Hepatic stellate cell (primary cell): ENCODE measurements around the gene KIF9.
"Not testable (repeated sequence)": the region's sequence is repeated elsewhere in the genome, so short reads cannot be mapped to it uniquely, and the experiment has no call there.

ENCODE experiments used
- DNase-seq: peaks from one replicate; pipeline ENCODE4 v3.0.0; 2011; ENCODE audit warnings: low spot score

The KIF9 gene

GRCh38 chr3:47293822-47294221 lies 11.2 kb upstream of the KIF9 start:
- DNase-seq = no peak

- not testable (repeated sequence) for DNase-seq
These were observed 9.3 kb upstream of the KIF9 start for GRCh38 chr3:47291754-47292420.

- DNase-seq = no peak
These were observed 8.7 kb upstream of the KIF9 start for GRCh38 chr3:47291158-47291753.

- no peak for DNase-seq
These were observed 6.6 kb upstream of the KIF9 start for GRCh38 chr3:47288966-47289910.

GRCh38 chr3:47283591-47284364 lies 1.2 kb upstream of the KIF9 start:
- DNase-seq = no peak

- DNase-seq = no peak
These were observed 566 bp upstream of the KIF9 start for GRCh38 chr3:47283193-47283537.

GRCh38 chr3:47280519-47280918 lies 2.1 kb downstream of the KIF9 start:
- DNase-seq = no peak

GRCh38 chr3:47276558-47276957 lies 6.0 kb downstream of the KIF9 start:
- no peak for DNase-seq

GRCh38 chr3:47274652-47275051 lies 7.9 kb downstream of the KIF9 start:
- DNase-seq = no peak

- no peak for DNase-seq
These were observed 9.0 kb downstream of the KIF9 start for GRCh38 chr3:47273564-47273963.

GRCh38 chr3:47270526-47270925 lies 12.1 kb downstream of the KIF9 start:
- DNase-seq = no peak

GRCh38 chr3:47267490-47267824 lies 15.1 kb downstream of the KIF9 start:
- no peak for DNase-seq

- DNase-seq = peak; percentile 70
These were observed 15.7 kb downstream of the KIF9 start for GRCh38 chr3:47266709-47267489.

GRCh38 chr3:47265725-47266428 lies 16.7 kb downstream of the KIF9 start:
- no peak for DNase-seq

GRCh38 chr3:47265008-47265407 lies 17.6 kb downstream of the KIF9 start:
- no peak for DNase-seq

GRCh38 chr3:47261301-47261700 lies 21.3 kb downstream of the KIF9 start:
- DNase-seq = no peak

- no peak for DNase-seq
These were observed 22.0 kb downstream of the KIF9 start for GRCh38 chr3:47260605-47261004.

GRCh38 chr3:47259114-47259513 lies 23.5 kb downstream of the KIF9 start:
- DNase-seq = no peak

- DNase-seq = not testable (repeated sequence)
These were observed 26.3 kb downstream of the KIF9 start for GRCh38 chr3:47256331-47256730.

GRCh38 chr3:47251689-47252088 lies 30.9 kb downstream of the KIF9 start:
- no peak for DNase-seq

- not testable (repeated sequence) for DNase-seq
These were observed 31.5 kb downstream of the KIF9 start for GRCh38 chr3:47251085-47251484.
